ENCODE results near the gene PHOSPHO1.

GRCh38 chr17:49231563-49231894 is 942 bp upstream of the PHOSPHO1 start:
- TF ChIP-seq, protein P1, sequence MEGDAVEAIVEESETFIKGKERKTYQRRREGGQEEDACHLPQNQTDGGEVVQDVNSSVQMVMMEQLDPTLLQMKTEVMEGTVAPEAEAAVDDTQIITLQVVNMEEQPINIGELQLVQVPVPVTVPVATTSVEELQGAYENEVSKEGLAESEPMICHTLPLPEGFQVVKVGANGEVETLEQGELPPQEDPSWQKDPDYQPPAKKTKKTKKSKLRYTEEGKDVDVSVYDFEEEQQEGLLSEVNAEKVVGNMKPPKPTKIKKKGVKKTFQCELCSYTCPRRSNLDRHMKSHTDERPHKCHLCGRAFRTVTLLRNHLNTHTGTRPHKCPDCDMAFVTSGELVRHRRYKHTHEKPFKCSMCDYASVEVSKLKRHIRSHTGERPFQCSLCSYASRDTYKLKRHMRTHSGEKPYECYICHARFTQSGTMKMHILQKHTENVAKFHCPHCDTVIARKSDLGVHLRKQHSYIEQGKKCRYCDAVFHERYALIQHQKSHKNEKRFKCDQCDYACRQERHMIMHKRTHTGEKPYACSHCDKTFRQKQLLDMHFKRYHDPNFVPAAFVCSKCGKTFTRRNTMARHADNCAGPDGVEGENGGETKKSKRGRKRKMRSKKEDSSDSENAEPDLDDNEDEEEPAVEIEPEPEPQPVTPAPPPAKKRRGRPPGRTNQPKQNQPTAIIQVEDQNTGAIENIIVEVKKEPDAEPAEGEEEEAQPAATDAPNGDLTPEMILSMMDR (IDR thresholded peaks at IDR 0.05; ENCODE audit: insufficient read depth, low read length, poor library complexity, severe bottlenecking) = no peak
- TF ChIP-seq EZH2phosphoT487 (conservative IDR thresholded peaks at IDR 0.05; ENCODE audit: low read length) = no peak

Data from SU-DHL-6 (cell line).